HCT116 (cell line): ENCODE measurements around the gene MTMR12. TPM values are rescaled to one million over a fixed set of nuclear protein-coding genes. Genes with fewer than 3 reads are reported as not detected.

Experiments
- ATAC-seq: fragments of 200-7000 bp; cut with Tn5 transposase; 2 replicates; pipeline ENCODE4 v1.9.1; 2020; ENCODE audit warnings: mild to moderate bottlenecking, moderate library complexity
- BruUV-seq: library from RNA; stranded (reverse); fragments of 400-500 nt; replicated peaks from 2 replicates; lab custom pipeline; 2021; lab: Mats Ljungman, UMichigan
- CTCF ChIA-PET: fragments of 300-600 bp; sonication (Branson Sonifier 250); formaldehyde crosslinking; loops from one replicate; lab custom pipeline; 2021; ENCODE audit warnings: antibody characterized with exemption; lab: Charles Lee
- POLR2A ChIA-PET: fragments of 300-600, 350-600 bp; sonication (Branson Sonifier 250); formaldehyde crosslinking; loops from one replicate; lab custom pipeline; 2021; ENCODE audit warnings: antibody characterized with exemption; lab: Charles Lee
- RAD21 ChIA-PET, 2 experiments: fragments of 300-600 bp; sonication (Branson Sonifier 250); formaldehyde crosslinking; loops; one replicate each; lab custom pipeline; 2023; ENCODE audit warnings: low total read pairs in 2 of 2; ENCODE audit not compliant: uncharacterized antibody in 2 of 2, unreplicated experiment in 2 of 2, low non-redundant PET in 1 of 2; lab: Charles Lee
- DNase-seq: peaks from one replicate; pipeline ENCODE4 v3.0.0-alpha.2; 2010; ENCODE audit warnings: low read depth, low spot score
- H2AFZ ChIP-seq: fragments of 200-600 bp; shearing (Covaris generic), sonication (generic); 2 replicates; pipeline ENCODE4 v1.6.1; 2017; ENCODE audit warnings: low read depth, mixed run types, mixed read lengths, antibody characterized with exemption, low read length; ENCODE audit not compliant: poor library complexity, severe bottlenecking
- H3K27ac ChIP-seq: 2 replicates; pipeline ENCODE4 v1.5.1; 2012; ENCODE audit warnings: low read depth, low read length
- H3K27me3 ChIP-seq: fragments of 200-600 bp; sonication (generic); 2 replicates; pipeline ENCODE4 v1.6.1; 2016; ENCODE audit warnings: mixed run types, low read length, mixed read lengths; ENCODE audit not compliant: insufficient read depth
- H3K36me3 ChIP-seq, 2 experiments: fragments of 200-500 bp in 1 of 2; fragments of 200-600 bp in 1 of 2; sonication (Bioruptor generic) in 1 of 2; sonication (generic) in 1 of 2; 2 replicates each; pipeline versions ENCODE4 v1.5.1 to v1.6.1; 2014 to 2016; ENCODE audit warnings: low read length in 2 of 2, inconsistent platforms in 1 of 2, mixed read lengths in 1 of 2, mixed run types in 1 of 2; ENCODE audit not compliant: insufficient read depth in 2 of 2, control insufficient read depth in 1 of 2
- H3K4me1 ChIP-seq, 2 experiments: fragments of 200-600 bp in 1 of 2; sonication (generic) in 1 of 2; 2 replicates each; pipeline versions ENCODE4 v1.5.1 to v1.6.1; 2012 to 2017; ENCODE audit warnings: low read length in 2 of 2, inconsistent platforms in 1 of 2, mild to moderate bottlenecking in 1 of 2, mixed read lengths in 1 of 2, mixed run types in 1 of 2, moderate library complexity in 1 of 2; ENCODE audit not compliant: insufficient read depth in 2 of 2, control insufficient read depth in 1 of 2
- H3K4me2 ChIP-seq: fragments of 200-600 bp; sonication (generic); 2 replicates; pipeline ENCODE4 v1.6.1; 2017; ENCODE audit warnings: mixed run types, low read length, mixed read lengths
- H3K4me3 ChIP-seq, 2 experiments: fragments of 200-600 bp in 1 of 2; sonication (generic) in 1 of 2; replicated peaks in 1 of 2; 2 replicates each; pipeline ENCODE4 v1.5.1; 2011 to 2016; ENCODE audit warnings: low read length in 2 of 2, control low read depth in 1 of 2, low read depth in 1 of 2, mild to moderate bottlenecking in 1 of 2, mixed read lengths in 1 of 2, mixed run types in 1 of 2
- H3K79me2 ChIP-seq: fragments of 200-600 bp; sonication (generic); 2 replicates; pipeline ENCODE4 v1.6.1; 2017; ENCODE audit warnings: mild to moderate bottlenecking, mixed run types, low read length, moderate library complexity, mixed read lengths; ENCODE audit not compliant: insufficient read depth
- H3K9ac ChIP-seq: fragments of 200-600 bp; sonication (generic); 2 replicates; pipeline ENCODE4 v1.6.1; 2016; ENCODE audit warnings: low read length, mixed read lengths
- H3K9me2 ChIP-seq: fragments of 200-600 bp; sonication (generic), shearing (Covaris generic); 2 replicates; pipeline ENCODE4 v1.6.1; 2017; ENCODE audit warnings: mixed run types, mild to moderate bottlenecking, moderate library complexity; ENCODE audit not compliant: insufficient read depth
- H3K9me3 ChIP-seq, 2 experiments: fragments of 200-500 bp in 1 of 2; fragments of 200-600 bp in 1 of 2; sonication (Bioruptor generic) in 1 of 2; sonication (generic) in 1 of 2; 2 replicates each; pipeline ENCODE4 v1.6.1; 2014 to 2017; ENCODE audit warnings: low read length in 2 of 2, mixed read lengths in 2 of 2, inconsistent platforms in 1 of 2, low read depth in 1 of 2, mild to moderate bottlenecking in 1 of 2, mixed run types in 1 of 2, moderate library complexity in 1 of 2; ENCODE audit not compliant: control insufficient read depth in 1 of 2, insufficient read depth in 1 of 2
- H4K20me1 ChIP-seq: fragments of 200-600 bp; sonication (generic), shearing (Covaris generic); 2 replicates; pipeline ENCODE4 v1.6.1; 2017; ENCODE audit warnings: mixed run types, mild to moderate bottlenecking, moderate library complexity; ENCODE audit not compliant: insufficient read depth
- CTCF ChIP-seq, 3 experiments: fragments of 200-600 bp in 1 of 3; sonication (generic) in 1 of 3; IDR thresholded peaks in 2 of 3; conservative IDR thresholded peaks in 1 of 3; 2 replicates each; pipeline ENCODE4 v1.5.1; 2012 to 2017; ENCODE audit warnings: low read depth in 2 of 3, low read length in 2 of 3, antibody characterized with exemption in 1 of 3, borderline replicate concordance in 1 of 3, control low read depth in 1 of 3, mild to moderate bottlenecking in 1 of 3, mixed read lengths in 1 of 3, mixed run types in 1 of 3, moderate library complexity in 1 of 3; ENCODE audit not compliant: insufficient read depth in 1 of 3
- EGR1 ChIP-seq: IDR thresholded peaks from 2 replicates; pipeline ENCODE4 v1.6.1; 2012; ENCODE audit warnings: low read depth
- EZH2 ChIP-seq: fragments of 200-600 bp; sonication (generic); IDR thresholded peaks from 2 replicates; pipeline ENCODE4 v1.6.1; 2017; ENCODE audit warnings: antibody characterized with exemption, mixed run types
- EZH2phosphoT487 ChIP-seq: fragments of 200-600 bp; IDR thresholded peaks from 2 replicates; pipeline ENCODE4 v1.6.1; 2018; ENCODE audit warnings: antibody characterized with exemption, borderline replicate concordance
- FOSL1 ChIP-seq: IDR thresholded peaks from 2 replicates; pipeline ENCODE4 v1.6.1; 2012; ENCODE audit warnings: low read depth
- JUND ChIP-seq: IDR thresholded peaks from 2 replicates; pipeline ENCODE4 v1.6.1; 2012
- POLR2A ChIP-seq: IDR thresholded peaks from 2 replicates; pipeline ENCODE4 v1.7.0; 2011; ENCODE audit warnings: borderline replicate concordance; ENCODE audit not compliant: insufficient read depth, insufficient read length; ENCODE audit errors: extremely low read depth
- POLR2AphosphoS5 ChIP-seq: IDR thresholded peaks from 2 replicates; pipeline ENCODE4 v1.6.1; 2011; ENCODE audit warnings: mild to moderate bottlenecking, low read depth, low read length, moderate library complexity
- REST ChIP-seq: IDR thresholded peaks from 2 replicates; pipeline ENCODE4 v1.6.1; 2012; ENCODE audit warnings: low read depth
- SIN3A ChIP-seq: IDR thresholded peaks from 2 replicates; pipeline ENCODE4 v1.6.1; 2012; ENCODE audit warnings: low read depth
- SRF ChIP-seq: IDR thresholded peaks from 2 replicates; pipeline ENCODE4 v1.6.1; 2012; ENCODE audit warnings: low read depth
- ZFX ChIP-seq: fragments of 450-650 bp; IDR thresholded peaks from 2 replicates; pipeline ENCODE4 v1.6.1; 2017
- ZNF274 ChIP-seq: fragments of 200-500 bp; sonication (Bioruptor generic); IDR thresholded peaks from 2 replicates; pipeline ENCODE4 v1.6.1; 2014; ENCODE audit warnings: mild to moderate bottlenecking, low read depth, low read length, inconsistent platforms
- intact Hi-C: fragments of 100-400 bp; cut with micrococcal nuclease; formaldehyde crosslinking; loops from 2 replicates; pipeline ENCODE4 v1.10.0; 2022
- total RNA-seq: library from RNA; stranded (reverse); gene quantifications from one replicate; pipeline ENCODE4 v1.2.1, GENCODE V29; 2021; ENCODE audit not compliant: unreplicated experiment

Gene MTMR12
- total RNA-seq, 1 experiment from 2014 or later, result 27.3 TPM

- CTCF ChIA-PET, result no interaction called here
- H3K27me3 ChIP-seq, result no peaks in the 10 kb centered on the region
These were observed 115.7 kb downstream of the MTMR12 start for GRCh38 chr5:32197032-32197431.

More at GRCh38 chr5:32197032-32197431, 115.7 kb downstream of the MTMR12 start:
- H3K9ac ChIP-seq, result no peak overlapping the region
- intact Hi-C loops, result no loop called here
- no peaks in the 10 kb centered on the region for H3K36me3 ChIP-seq
- H2AFZ ChIP-seq, result no peak overlapping the region
- H4K20me1 ChIP-seq, result no peaks in the 10 kb centered on the region
- ChIA-PET POLR2A (no interaction called here), RAD21 (no interaction called here)
- H3K27ac ChIP-seq, result no peak overlapping the region
- TF ChIP-seq EZH2, result no peak
- TF ChIP-seq EGR1, result no peak
- no peak for TF ChIP-seq JUND
- TF ChIP-seq POLR2A, result no peak
- no peak for TF ChIP-seq POLR2AphosphoS5
- no peak for TF ChIP-seq CTCF (IDR thresholded peaks at IDR 0.05 in 2 of 3, conservative IDR thresholded peaks at IDR 0.05 in 1 of 3; ENCODE audit: borderline replicate concordance in 1 of 3, insufficient read depth in 1 of 3, low read depth in 2 of 3, low read length in 2 of 3)
- TF ChIP-seq SRF, result no peak
- no peak for TF ChIP-seq SIN3A
- no peak for TF ChIP-seq FOSL1
- no peak for TF ChIP-seq ZNF274
- TF ChIP-seq EZH2phosphoT487, result no peak
- no peak for TF ChIP-seq REST
- TF ChIP-seq ZFX, result no peak
- H3K4me3 ChIP-seq, result no peak overlapping the region
- H3K9me2 ChIP-seq, result no peaks in the 10 kb centered on the region
- peaks cover 23 to 29% of the 10 kb centered on the region in 2 experiments for H3K4me1 ChIP-seq
- H3K9me3 ChIP-seq, result no peaks in the 10 kb centered on the region
- ATAC-seq (no peak), DNase-seq (no peak)
- no peaks in the 10 kb centered on the region for H3K79me2 ChIP-seq
- BruUV-seq, result no TSS peak
- H3K4me2 ChIP-seq, result no peak overlapping the region
